Chondrocyte (in vitro differentiated cells): ENCODE data around the gene GHRHR. TPM values are rescaled to one million over a fixed set of nuclear protein-coding genes. Genes with fewer than 3 reads are reported as not detected.

Experiments used
- DNase-seq: peaks from one replicate; pipeline ENCODE4 v3.0.0; 2021; ENCODE audit warnings: mixed read lengths, low spot score
- H3K27ac Mint-ChIP-seq: one replicate; pipeline ENCODE4 v1.8.0; 2021; ENCODE audit warnings: mild to moderate bottlenecking, moderate library complexity, mixed read lengths; ENCODE audit not compliant: unreplicated experiment
- H3K27me3 Mint-ChIP-seq: 2 replicates; pipeline ENCODE4 v1.8.0; 2021; ENCODE audit warnings: low read depth, mixed read lengths
- H3K36me3 Mint-ChIP-seq: 2 replicates; pipeline ENCODE4 v1.8.0; 2021; ENCODE audit warnings: low read depth, mixed read lengths
- H3K4me1 Mint-ChIP-seq: 2 replicates; pipeline ENCODE4 v1.8.0; 2021; ENCODE audit warnings: low read depth, mild to moderate bottlenecking, mixed read lengths
- H3K4me3 Mint-ChIP-seq: one replicate; pipeline ENCODE4 v1.8.0; 2021; ENCODE audit warnings: mild to moderate bottlenecking, moderate library complexity, mixed read lengths; ENCODE audit not compliant: unreplicated experiment
- H3K9me3 Mint-ChIP-seq: 2 replicates; pipeline ENCODE4 v1.8.0; 2021; ENCODE audit warnings: low read depth, mixed read lengths
- CTCF ChIP-seq: fragments of 200-600 bp; sonication (generic); IDR thresholded peaks from 2 replicates; pipeline ENCODE4 v1.5.0; 2021; ENCODE audit warnings: antibody characterized with exemption, mild to moderate bottlenecking, moderate library complexity
- total RNA-seq: library from RNA; stranded (reverse); gene quantifications from 3 replicates; pipeline ENCODE4 v1.2.1, GENCODE V29; 2021

The GHRHR gene
- total RNA-seq, 1 donor from 2014 or later, result not detected

- H3K36me3 Mint-ChIP-seq, result no peaks in the 10 kb centered on the region
- TF ChIP-seq CTCF, result no peak
- peaks cover 76% of the 10 kb centered on the region for H3K27me3 Mint-ChIP-seq
- H3K4me3 Mint-ChIP-seq, result no peak overlapping the region
- no peak overlapping the region for H3K27ac Mint-ChIP-seq
- no peaks in the 10 kb centered on the region for H3K4me1 Mint-ChIP-seq
- DNase-seq, result no peak
- H3K9me3 Mint-ChIP-seq, result no peaks in the 10 kb centered on the region
These were observed 4.5 kb downstream of the GHRHR start for GRCh38 chr7:30968294-30968693.

DNA sequence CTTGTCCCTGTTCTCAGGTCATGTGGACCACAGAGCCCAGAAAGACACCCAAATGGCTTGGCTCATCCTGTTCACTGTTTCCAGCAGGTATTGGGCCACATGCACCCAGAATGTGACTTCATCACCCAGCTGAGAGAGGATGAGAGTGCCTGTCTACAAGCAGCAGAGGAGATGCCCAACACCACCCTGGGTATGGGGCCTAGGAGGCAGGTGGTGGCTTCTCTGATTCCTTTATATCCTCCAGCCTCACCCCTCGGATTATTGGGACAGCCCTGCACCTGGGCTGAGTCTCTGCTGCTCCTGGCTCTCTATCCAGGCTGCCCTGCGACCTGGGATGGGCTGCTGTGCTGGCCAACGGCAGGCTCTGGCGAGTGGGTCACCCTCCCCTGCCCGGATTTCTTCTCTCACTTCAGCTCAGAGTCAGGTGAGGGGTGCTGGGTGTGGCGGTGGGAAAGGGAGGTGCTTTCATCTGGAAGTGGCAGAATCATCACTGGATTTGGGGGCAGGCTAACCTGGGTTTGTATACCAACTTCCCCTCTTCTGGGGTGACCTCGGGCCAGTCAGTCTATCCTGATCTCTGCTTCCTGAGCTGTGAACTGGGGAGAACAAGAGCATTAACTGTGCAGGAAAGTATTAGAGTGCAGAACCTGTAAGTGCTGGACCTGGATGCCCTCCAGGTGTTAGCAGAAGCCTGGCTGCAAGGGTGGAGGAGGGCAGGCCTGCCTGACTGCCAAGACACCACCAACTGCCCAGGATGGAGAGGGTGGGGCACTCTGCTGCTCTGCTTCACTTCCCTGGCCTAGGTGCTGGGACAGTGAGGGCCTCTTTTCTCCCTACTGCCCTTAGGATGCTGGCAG lies 5.2 kb downstream of the GHRHR start:
- H3K4me1 Mint-ChIP-seq, result no peaks in the 10 kb centered on the region
- no peak overlapping the region for H3K27ac Mint-ChIP-seq
- H3K36me3 Mint-ChIP-seq, result no peaks in the 10 kb centered on the region
- TF ChIP-seq CTCF, result no peak
- H3K27me3 Mint-ChIP-seq, result peaks cover 74% of the 10 kb centered on the region
- H3K4me3 Mint-ChIP-seq, result no peak overlapping the region
- no peaks in the 10 kb centered on the region for H3K9me3 Mint-ChIP-seq
- DNase-seq, result no peak

GRCh38 chr7:30969604-30969970 lies 5.8 kb downstream of the GHRHR start:
- DNase-seq, result no peak
- Mint-ChIP-seq H3K27me3 (peaks cover 73% of the 10 kb centered on the region), H3K9me3 (no peaks in the 10 kb centered on the region), H3K4me3 (no peak overlapping the region), H3K27ac (no peak overlapping the region), H3K36me3 (no peaks in the 10 kb centered on the region), H3K4me1 (no peaks in the 10 kb centered on the region)
- no peak for TF ChIP-seq CTCF

- TF ChIP-seq CTCF, result no peak
- Mint-ChIP-seq H3K4me3 (no peak overlapping the region), H3K27ac (no peak overlapping the region), H3K4me1 (no peaks in the 10 kb centered on the region), H3K9me3 (no peaks in the 10 kb centered on the region), H3K36me3 (no peaks in the 10 kb centered on the region), H3K27me3 (peaks cover 73% of the 10 kb centered on the region)
- DNase-seq, result no peak
These were observed 6.3 kb downstream of the GHRHR start for GRCh38 chr7:30970074-30970473.

DNA sequence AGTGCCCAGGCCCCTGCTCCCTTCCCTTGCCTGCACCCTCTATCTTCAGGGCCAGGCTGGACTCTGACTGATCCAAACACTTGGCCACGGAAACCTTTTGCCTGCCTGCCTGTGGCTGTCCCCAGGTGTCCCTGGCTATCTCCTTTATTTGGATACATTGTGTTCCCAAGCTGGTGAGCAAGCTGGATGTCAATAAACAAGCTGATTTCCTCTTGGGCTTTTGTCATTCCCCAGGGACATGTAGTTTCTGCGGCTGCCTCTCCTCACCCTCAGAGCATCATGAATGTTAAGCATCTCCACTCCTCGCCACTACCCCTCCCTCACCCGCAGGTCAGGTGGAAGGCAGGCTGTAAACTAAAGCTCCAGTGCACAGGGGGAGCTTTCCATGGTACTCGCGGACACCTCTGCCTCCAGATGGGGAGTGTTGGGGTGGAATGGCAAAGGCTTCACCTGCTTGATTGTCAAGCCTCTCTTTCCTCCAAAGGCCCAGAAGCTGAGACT lies 6.9 kb downstream of the GHRHR start:
- DNase-seq, result no peak
- Mint-ChIP-seq H3K36me3 (no peaks in the 10 kb centered on the region), H3K4me1 (no peaks in the 10 kb centered on the region), H3K4me3 (no peak overlapping the region), H3K9me3 (no peaks in the 10 kb centered on the region), H3K27ac (no peak overlapping the region), H3K27me3 (peaks cover 71% of the 10 kb centered on the region)
- no peak for TF ChIP-seq CTCF
